Endometrial microvascular endothelial cells (primary cell): ENCODE measurements around the gene TMEM272. TPM values are rescaled to one million over a fixed set of nuclear protein-coding genes. Genes with fewer than 3 reads are reported as not detected.

Experiments used
- in situ Hi-C: cut with HindIII; loops from 2 replicates; pipeline ENCODE4 v1.10.0; 2017; ENCODE audit warnings: low sequenced_read_pairs, low pct_unique_long_range_greater_than_20kb; ENCODE audit errors: inconsistent ontology term
- total RNA-seq: library from RNA; depleted of rRNA; stranded (reverse); fragments of >200 nt; gene quantifications from one replicate; pipeline ENCODE4 v1.2.3, GENCODE V29; 2015; ENCODE audit errors: inconsistent ontology term

TMEM272 gene
- total RNA-seq, 1 donor from 2014 or later, result not detected

GRCh38 chr13:51769455-51770127 is 75.4 kb downstream of the TMEM272 start:
- in situ Hi-C loops, result no loop called here

DNA sequence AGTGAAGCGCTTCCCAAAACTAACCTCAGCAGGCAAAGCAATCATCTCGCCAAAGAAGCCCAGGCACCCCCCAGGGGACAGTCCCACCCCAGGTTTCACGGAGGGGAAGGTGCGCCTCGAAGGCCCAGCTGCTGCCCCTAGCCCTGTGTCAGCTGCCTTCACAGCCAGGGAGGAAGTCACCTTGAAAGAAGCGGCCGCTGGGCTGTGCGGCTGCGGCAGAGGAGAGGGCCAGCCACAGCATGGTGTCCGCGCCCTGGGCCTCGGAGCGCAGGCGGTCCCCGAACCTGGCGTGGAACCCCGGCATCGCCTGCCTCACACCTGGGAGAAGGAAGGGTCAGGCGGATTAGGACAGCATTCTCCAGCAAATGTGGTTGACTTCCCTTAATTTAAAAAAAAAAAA is 76.0 kb downstream of the TMEM272 start:
- in situ Hi-C loops, result no loop called here

GRCh38 chr13:51768378-51768921 is 76.5 kb downstream of the TMEM272 start:
- in situ Hi-C loops, result no loop called here

GRCh38 chr13:51767100-51767499 is 77.9 kb downstream of the TMEM272 start:
- in situ Hi-C loops, result no loop called here

DNA sequence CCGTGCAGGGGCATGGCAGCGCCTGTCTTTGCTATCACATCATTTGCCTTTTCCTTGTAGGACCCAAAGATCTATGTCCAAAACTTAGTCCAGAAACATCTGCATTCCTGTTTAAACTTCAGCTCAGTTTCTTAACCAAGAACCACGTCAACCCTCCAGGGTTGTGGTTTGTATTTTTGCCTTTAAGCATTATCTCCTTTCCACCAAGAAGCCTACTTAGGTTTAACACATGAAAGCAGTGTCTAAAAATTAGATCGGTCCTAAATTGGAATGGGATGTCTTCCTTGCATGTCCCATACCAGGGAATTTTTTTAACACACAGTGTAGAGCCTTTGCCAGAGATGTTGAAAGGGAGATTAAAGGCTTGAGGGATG is 79.8 kb downstream of the TMEM272 start:
- in situ Hi-C loops, result no loop called here

GRCh38 chr13:51764184-51765141 is 80.5 kb downstream of the TMEM272 start:
- in situ Hi-C loops, result no loop called here

GRCh38 chr13:51763486-51763885 is 81.5 kb downstream of the TMEM272 start:
- in situ Hi-C loops, result no loop called here

Other genes starting within 250 kb of the TMEM272 start
- 2.1 TPM for gene DHRS12, start 41.0 kb downstream of the TMEM272 start, total RNA-seq
- 1.3 TPM for gene CCDC70, start 16.8 kb upstream of the TMEM272 start, total RNA-seq
- gene ATP7B, start 166.3 kb upstream of the TMEM272 start, total RNA-seq, result 8.3 TPM
- gene ALG11, start 167.2 kb upstream of the TMEM272 start, total RNA-seq, result 21.8 TPM
- gene UTP14C, start 179.5 kb upstream of the TMEM272 start, total RNA-seq, result 8.3 TPM